ENCODE data around the gene FAM13C.

FAM13C gene

GRCh38 chr10:59312247-59312646, 50.1 kb downstream of the FAM13C start:
- no peak for DNase-seq

GRCh38 chr10:59311025-59311424, 51.3 kb downstream of the FAM13C start:
- DNase-seq, result no peak

GRCh38 chr10:59310324-59310914, 51.9 kb downstream of the FAM13C start:
- DNase-seq, result no peak

- no peak for DNase-seq
Measured at GRCh38 chr10:59304521-59305097, 57.7 kb downstream of the FAM13C start.

GRCh38 chr10:59303018-59303417, 59.3 kb downstream of the FAM13C start:
- no peak for DNase-seq

GRCh38 chr10:59302381-59302780, 60.0 kb downstream of the FAM13C start:
- DNase-seq, result no peak

GRCh38 chr10:59301067-59301754, 61.1 kb downstream of the FAM13C start:
- DNase-seq, result no peak

GRCh38 chr10:59300386-59300785, 62.0 kb downstream of the FAM13C start:
- no peak for DNase-seq

GRCh38 chr10:59299933-59300332, 62.4 kb downstream of the FAM13C start:
- no peak for DNase-seq

- no peak for DNase-seq
Measured at GRCh38 chr10:59290448-59290847, 71.9 kb downstream of the FAM13C start.

- no peak for DNase-seq
Measured at GRCh38 chr10:59289853-59290252, 72.5 kb downstream of the FAM13C start.

- no peak for DNase-seq
Measured at GRCh38 chr10:59287587-59288255, 74.6 kb downstream of the FAM13C start.

- no peak for DNase-seq
Measured at GRCh38 chr10:59285848-59286247, 76.5 kb downstream of the FAM13C start.

GRCh38 chr10:59285073-59285472, 77.3 kb downstream of the FAM13C start:
- no peak for DNase-seq

GRCh38 chr10:59284118-59284975, 78.0 kb downstream of the FAM13C start:
- DNase-seq, result no peak

- DNase-seq, result no peak
Measured at GRCh38 chr10:59283456-59284091, 78.8 kb downstream of the FAM13C start.

GRCh38 chr10:59281861-59282260, 80.5 kb downstream of the FAM13C start:
- no peak for DNase-seq

GRCh38 chr10:59279991-59280505, 82.3 kb downstream of the FAM13C start:
- no peak for DNase-seq

- no peak for DNase-seq
Measured at GRCh38 chr10:59279476-59279875, 82.9 kb downstream of the FAM13C start.

- no peak for DNase-seq
Measured at GRCh38 chr10:59276919-59277318, 85.4 kb downstream of the FAM13C start.

- DNase-seq, result no peak
Measured at GRCh38 chr10:59276133-59276532, 86.2 kb downstream of the FAM13C start.

GRCh38 chr10:59273445-59273844, 88.9 kb downstream of the FAM13C start:
- DNase-seq, result no peak

Measured in activated CD8-positive, alpha-beta memory T cell treated with anti-CD3 and anti-CD28 coated beads, Interleukin-2, amount 50 U/mL, for 48 hours (primary cell).